Measurements from ENCODE around the gene CACNA1S. TPM values are rescaled to one million over a fixed set of nuclear protein-coding genes. Genes with fewer than 3 reads are reported as not detected.
A peak's percentile ranks its signal among the peaks of the same experiment; 100 is the strongest.

CACNA1S gene
- total and polyA plus RNA-seq, 2 of the 13 experiments (the other 11 are each of a cell fraction or from before 2014, with no cell fraction given), result not detected

DNA sequence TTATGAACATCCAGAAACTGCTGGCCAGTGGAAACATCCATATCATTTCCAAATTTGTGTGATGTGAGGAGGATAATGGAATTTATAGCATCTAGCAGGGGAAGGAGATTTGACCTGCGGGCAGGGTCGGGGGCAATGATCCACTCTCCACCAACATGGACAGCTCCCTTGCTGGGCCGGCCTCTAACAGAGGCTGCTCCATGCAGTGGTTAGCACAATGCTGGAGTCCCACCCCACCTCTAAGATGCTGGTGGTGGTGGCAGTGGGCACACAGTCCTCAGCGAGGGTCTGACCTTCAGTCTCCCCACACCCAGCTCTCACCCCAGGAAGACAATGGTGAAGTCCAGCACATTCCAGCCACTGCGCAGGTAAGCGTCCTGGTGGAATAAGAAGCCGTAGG lies 18.7 kb downstream of the CACNA1S start (continued):
- TF ChIP-seq STAT6 (CRISPR knock-in tag; IDR thresholded peaks at IDR 0.05; ENCODE audit: borderline replicate concordance) (no peak), THYN1 (CRISPR knock-in tag; IDR thresholded peaks at IDR 0.05; ENCODE audit: borderline replicate concordance, low read depth) (no peak)

- H3K27me3 ChIP-seq (ENCODE audit: control insufficient read depth in 1 of 2, insufficient read depth in 2 of 2, low read length in 2 of 2), result peaks cover 5 to 54% of the 10 kb centered on the region in 2 experiments
- TF ChIP-seq ZNF768 (CRISPR knock-in tag; IDR thresholded peaks at IDR 0.05) (peak; percentile 60), CEBPG (CRISPR knock-in tag; IDR thresholded peaks at IDR 0.05) (no peak)
- no peaks in the 10 kb centered on the region for H3K79me2 ChIP-seq (ENCODE audit: insufficient read depth, low read length)
- no peaks in the 10 kb centered on the region for H4K20me1 ChIP-seq (ENCODE audit: insufficient read depth, low read length)
- FAIRE-seq (no peak), DNase-seq (ENCODE audit: low spot score) (no peak), ATAC-seq (no peak)
- no peak overlapping the region for H3K4me2 ChIP-seq (ENCODE audit: low read depth, low read length)
- H3K4me1 ChIP-seq (ENCODE audit: insufficient read depth, low read length), result no peaks in the 10 kb centered on the region
- intact Hi-C loops (cut with micrococcal nuclease; ENCODE audit: unreplicated experiment) (no loop called here), in situ Hi-C loops (cut with HindIII; ENCODE audit: extremely low pct_ligation_motif_present, low pct_unique_long_range_greater_than_20kb) (no loop called here)
- H3K27ac ChIP-seq (ENCODE audit: extremely low read length, insufficient read depth, low read length), result no peak overlapping the region
- 17% methylated on average over 3 of the region's 3 CpGs for WGBS (ENCODE audit: low lambda C conversion rate)
- no peak overlapping the region for H3K9ac ChIP-seq (ENCODE audit: insufficient read depth, low read depth, low read length)
- no peak overlapping the region for H2AFZ ChIP-seq (ENCODE audit: low read length)
- no peaks in the 10 kb centered on the region for H3K9me3 ChIP-seq (ENCODE audit: low read length)
- H3K4me3 ChIP-seq (replicated peaks in 1 of 3; ENCODE audit: insufficient read depth in 1 of 3, low read depth in 2 of 3, low read length in 3 of 3), result no peak overlapping the region
- ChIA-PET POLR2A (no interaction called here), CTCF (ENCODE audit: low intra/inter-chr PET ratio, low total read pairs) (no interaction called here)
- no TSS peak for BruUV-seq (replicated peaks)
- no peaks in the 10 kb centered on the region for H3K36me3 ChIP-seq (replicated peaks in 1 of 2; ENCODE audit: control insufficient read depth in 1 of 2, insufficient read depth in 2 of 2, low read length in 2 of 2)
These were observed 19.5 kb downstream of the CACNA1S start for GRCh38 chr1:201092738-201093137.

- FAIRE-seq (no peak), ATAC-seq (no peak), DNase-seq (ENCODE audit: low spot score) (no peak)
- no peaks in the 10 kb centered on the region for H3K79me2 ChIP-seq (ENCODE audit: insufficient read depth, low read length)
- no peak overlapping the region for H3K4me2 ChIP-seq (ENCODE audit: low read depth, low read length)
- H4K20me1 ChIP-seq (ENCODE audit: insufficient read depth, low read length), result no peaks in the 10 kb centered on the region
- in situ Hi-C loops (cut with HindIII; ENCODE audit: extremely low pct_ligation_motif_present, low pct_unique_long_range_greater_than_20kb) (no loop called here), intact Hi-C loops (cut with micrococcal nuclease; ENCODE audit: unreplicated experiment) (no loop called here)
- CTCF ChIA-PET (ENCODE audit: low intra/inter-chr PET ratio, low total read pairs), result no interaction called here
- no peak overlapping the region for H2AFZ ChIP-seq (ENCODE audit: low read length)
- H3K27me3 ChIP-seq (ENCODE audit: control insufficient read depth in 1 of 2, insufficient read depth in 2 of 2, low read length in 2 of 2), result peaks cover 2 to 42% of the 10 kb centered on the region in 2 experiments
- BruUV-seq (replicated peaks), result no TSS peak
- H3K36me3 ChIP-seq (replicated peaks in 1 of 2; ENCODE audit: control insufficient read depth in 1 of 2, insufficient read depth in 2 of 2, low read length in 2 of 2), result no peaks in the 10 kb centered on the region
- no peak overlapping the region for H3K9ac ChIP-seq (ENCODE audit: insufficient read depth, low read depth, low read length)
- H3K27ac ChIP-seq (ENCODE audit: extremely low read length, insufficient read depth, low read length), result no peak overlapping the region
- no peaks in the 10 kb centered on the region for H3K9me3 ChIP-seq (ENCODE audit: low read length)
- WGBS (ENCODE audit: low lambda C conversion rate), result 12% methylated on average over 3 of the region's 4 CpGs
- no peak overlapping the region for H3K4me3 ChIP-seq (replicated peaks in 1 of 3; ENCODE audit: insufficient read depth in 1 of 3, low read depth in 2 of 3, low read length in 3 of 3)
- no peaks in the 10 kb centered on the region for H3K4me1 ChIP-seq (ENCODE audit: insufficient read depth, low read length)
- POLR2A ChIA-PET, result no interaction called here
- TF ChIP-seq FOXK2 (IDR thresholded peaks at IDR 0.05) (no peak), GABPA (IDR thresholded peaks at IDR 0.05; ENCODE audit: low read depth, low read length) (no peak), GABPA (CRISPR knock-in tag; IDR thresholded peaks at IDR 0.05; ENCODE audit: low read depth) (no peak), ZNF274 (CRISPR knock-in tag; IDR thresholded peaks at IDR 0.05) (no peak), SNAI1 (CRISPR knock-in tag; IDR thresholded peaks at IDR 0.05; ENCODE audit: borderline replicate concordance) (no peak), ZNF770 (CRISPR knock-in tag; IDR thresholded peaks at IDR 0.05) (no peak), KLF6 (CRISPR knock-in tag; IDR thresholded peaks at IDR 0.05) (no peak), ZNF329 (CRISPR knock-in tag; IDR thresholded peaks at IDR 0.05; ENCODE audit: low read depth) (no peak)
- TF ChIP-seq, protein P1, sequence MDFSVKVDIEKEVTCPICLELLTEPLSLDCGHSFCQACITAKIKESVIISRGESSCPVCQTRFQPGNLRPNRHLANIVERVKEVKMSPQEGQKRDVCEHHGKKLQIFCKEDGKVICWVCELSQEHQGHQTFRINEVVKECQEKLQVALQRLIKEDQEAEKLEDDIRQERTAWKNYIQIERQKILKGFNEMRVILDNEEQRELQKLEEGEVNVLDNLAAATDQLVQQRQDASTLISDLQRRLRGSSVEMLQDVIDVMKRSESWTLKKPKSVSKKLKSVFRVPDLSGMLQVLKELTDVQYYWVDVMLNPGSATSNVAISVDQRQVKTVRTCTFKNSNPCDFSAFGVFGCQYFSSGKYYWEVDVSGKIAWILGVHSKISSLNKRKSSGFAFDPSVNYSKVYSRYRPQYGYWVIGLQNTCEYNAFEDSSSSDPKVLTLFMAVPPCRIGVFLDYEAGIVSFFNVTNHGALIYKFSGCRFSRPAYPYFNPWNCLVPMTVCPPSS (IDR thresholded peaks at IDR 0.05), result no peak
These were observed 21.0 kb downstream of the CACNA1S start for GRCh38 chr1:201091256-201091655.
